ENCODE measurements around the gene PTTG2. TPM values are rescaled to one million over a fixed set of nuclear protein-coding genes. Genes with fewer than 3 reads are reported as not detected.

Gene PTTG2
- total and polyA plus RNA-seq, 2 experiments from 2014 or later: 1.1 TPM; not detected in 1

DNA sequence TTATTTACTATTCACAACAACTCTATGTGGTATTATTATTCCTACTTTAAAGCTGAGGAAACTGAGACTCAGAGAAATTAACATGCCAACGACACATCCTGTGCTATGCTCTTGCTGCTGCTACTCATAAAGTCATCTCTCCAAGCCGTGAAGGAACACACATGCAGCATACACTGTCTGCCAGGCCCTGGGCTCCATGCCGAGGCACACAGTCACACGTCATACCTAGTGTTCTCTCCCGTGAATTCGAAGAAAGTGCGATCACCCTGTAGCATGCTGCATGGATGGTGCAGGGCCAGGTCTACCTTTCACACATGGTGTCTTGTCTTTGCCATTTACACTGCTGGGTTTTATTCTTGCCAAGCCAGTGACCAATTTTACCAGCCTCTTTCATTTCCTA is 35.3 kb upstream of the PTTG2 start:
- no peak for ATAC-seq
- Histone ChIP-seq H3K27ac (ENCODE audit: low read depth) (no peak overlapping the region), H3K9me2 (ENCODE audit: insufficient read depth) (no peaks in the 10 kb centered on the region), H3K4me1 (ENCODE audit: insufficient read depth) (peaks cover 11% of the 10 kb centered on the region; the same call in 1 of the 2 replicates), H2AFZ (no peak overlapping the region), H3K27me3 (ENCODE audit: insufficient read depth) (no peaks in the 10 kb centered on the region), H3F3A (replicated peaks; ENCODE audit: low read depth) (no peaks in the 10 kb centered on the region), H3K36me3 (ENCODE audit: insufficient read depth) (no peaks in the 10 kb centered on the region), H3K4me2 (no peak overlapping the region), H3K4me3 (no peak overlapping the region), H4K20me1 (replicated peaks; ENCODE audit: insufficient read depth) (no peaks in the 10 kb centered on the region; the same call in 1 of the 2 replicates), H3K79me2 (replicated peaks; ENCODE audit: insufficient read depth) (no peaks in the 10 kb centered on the region)
- Mint-ChIP-seq H3K4me1 (peaks cover 18% of the 10 kb centered on the region), H3K9me3 (no peaks in the 10 kb centered on the region), H3K36me3 (ENCODE audit: low read depth) (no peaks in the 10 kb centered on the region), H3K27me3 (ENCODE audit: insufficient read depth, low read depth, poor library complexity) (no peaks in the 10 kb centered on the region), H3K27ac (no peak overlapping the region), H3K4me3 (no peak overlapping the region)
- no peak for DNase-seq (ENCODE audit: low spot score)
- no peak for TF ChIP-seq ZNF114 (CRISPR knock-in tag; IDR thresholded peaks at IDR 0.05)
- TF ChIP-seq POLR2AphosphoS5 (IDR thresholded peaks at IDR 0.05; ENCODE audit: low read depth): no peak

DNA sequence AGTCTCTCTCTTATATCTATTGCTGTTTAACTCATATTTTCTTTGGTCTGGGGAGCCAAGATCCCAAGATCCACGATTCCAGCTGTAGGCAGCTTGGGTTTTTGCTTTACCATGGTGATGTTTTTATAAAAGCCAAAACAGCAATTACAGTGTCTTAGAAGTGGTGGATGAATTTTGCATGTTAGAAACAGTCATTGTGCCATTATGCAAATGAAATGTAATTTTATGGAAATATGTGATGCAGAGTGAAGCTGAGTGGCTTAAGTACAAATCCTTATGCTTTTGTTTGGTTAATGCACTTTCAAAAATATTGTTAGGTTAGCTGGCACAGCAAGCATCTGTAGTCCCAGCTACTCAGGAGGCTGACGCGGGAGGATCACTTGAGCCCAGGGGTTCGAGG is 32.8 kb upstream of the PTTG2 start:
- no peaks in the 10 kb centered on the region for H3K79me2 ChIP-seq (replicated peaks; ENCODE audit: insufficient read depth)
- H2AFZ ChIP-seq: no peak overlapping the region
- DNase-seq (ENCODE audit: low spot score): no peak
- H3K4me3 ChIP-seq: no peak overlapping the region
- peaks cover 11% of the 10 kb centered on the region; the same call in 1 of the 2 replicates for H3K4me1 ChIP-seq (ENCODE audit: insufficient read depth)
- Mint-ChIP-seq H3K4me1 (peaks cover 18% of the 10 kb centered on the region), H3K9me3 (no peaks in the 10 kb centered on the region), H3K36me3 (ENCODE audit: low read depth) (no peaks in the 10 kb centered on the region), H3K27me3 (ENCODE audit: insufficient read depth, low read depth, poor library complexity) (no peaks in the 10 kb centered on the region), H3K27ac (no peak overlapping the region), H3K4me3 (no peak overlapping the region)
- no peak overlapping the region for H3K27ac ChIP-seq (ENCODE audit: low read depth)
- no peaks in the 10 kb centered on the region; the same call in 1 of the 2 replicates for H4K20me1 ChIP-seq (replicated peaks; ENCODE audit: insufficient read depth)
- TF ChIP-seq, protein P1, sequence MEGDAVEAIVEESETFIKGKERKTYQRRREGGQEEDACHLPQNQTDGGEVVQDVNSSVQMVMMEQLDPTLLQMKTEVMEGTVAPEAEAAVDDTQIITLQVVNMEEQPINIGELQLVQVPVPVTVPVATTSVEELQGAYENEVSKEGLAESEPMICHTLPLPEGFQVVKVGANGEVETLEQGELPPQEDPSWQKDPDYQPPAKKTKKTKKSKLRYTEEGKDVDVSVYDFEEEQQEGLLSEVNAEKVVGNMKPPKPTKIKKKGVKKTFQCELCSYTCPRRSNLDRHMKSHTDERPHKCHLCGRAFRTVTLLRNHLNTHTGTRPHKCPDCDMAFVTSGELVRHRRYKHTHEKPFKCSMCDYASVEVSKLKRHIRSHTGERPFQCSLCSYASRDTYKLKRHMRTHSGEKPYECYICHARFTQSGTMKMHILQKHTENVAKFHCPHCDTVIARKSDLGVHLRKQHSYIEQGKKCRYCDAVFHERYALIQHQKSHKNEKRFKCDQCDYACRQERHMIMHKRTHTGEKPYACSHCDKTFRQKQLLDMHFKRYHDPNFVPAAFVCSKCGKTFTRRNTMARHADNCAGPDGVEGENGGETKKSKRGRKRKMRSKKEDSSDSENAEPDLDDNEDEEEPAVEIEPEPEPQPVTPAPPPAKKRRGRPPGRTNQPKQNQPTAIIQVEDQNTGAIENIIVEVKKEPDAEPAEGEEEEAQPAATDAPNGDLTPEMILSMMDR (conservative IDR thresholded peaks at IDR 0.05; ENCODE audit: low read depth in 2 of 2): no peak
- TF ChIP-seq POLR2AphosphoS5 (IDR thresholded peaks at IDR 0.05; ENCODE audit: low read depth): no peak
- no peak for TF ChIP-seq ZNF462 (CRISPR knock-in tag; IDR thresholded peaks at IDR 0.05)
- TF ChIP-seq JUNB (IDR thresholded peaks at IDR 0.05; ENCODE audit: unreplicated experiment): no peak
- TF ChIP-seq ETS1 (IDR thresholded peaks at IDR 0.05): no peak
- TF ChIP-seq ZNF331 (CRISPR knock-in tag; IDR thresholded peaks at IDR 0.05; ENCODE audit: low read depth): no peak
- H3K9me2 ChIP-seq (ENCODE audit: insufficient read depth): no peaks in the 10 kb centered on the region
- no peaks in the 10 kb centered on the region for H3K27me3 ChIP-seq (ENCODE audit: insufficient read depth)
- H3K4me2 ChIP-seq: no peak overlapping the region
- H3F3A ChIP-seq (replicated peaks; ENCODE audit: low read depth): no peaks in the 10 kb centered on the region
- no peaks in the 10 kb centered on the region for H3K36me3 ChIP-seq (ENCODE audit: insufficient read depth)
- no peak for ATAC-seq
